NCI-H187 treated with DMSO at 0.1 percent for 48 hours (cell line): Measurements from ENCODE around the gene UGT1A8.
"Not testable (repeated sequence)": the region's sequence is repeated elsewhere in the genome, so short reads cannot be mapped to it uniquely, and the experiment has no call there.

Experiments
- DNase-seq: peaks from one replicate; lab custom pipeline; 2025; lab: John Stamatoyannopoulos, UW

Gene UGT1A8

DNA sequence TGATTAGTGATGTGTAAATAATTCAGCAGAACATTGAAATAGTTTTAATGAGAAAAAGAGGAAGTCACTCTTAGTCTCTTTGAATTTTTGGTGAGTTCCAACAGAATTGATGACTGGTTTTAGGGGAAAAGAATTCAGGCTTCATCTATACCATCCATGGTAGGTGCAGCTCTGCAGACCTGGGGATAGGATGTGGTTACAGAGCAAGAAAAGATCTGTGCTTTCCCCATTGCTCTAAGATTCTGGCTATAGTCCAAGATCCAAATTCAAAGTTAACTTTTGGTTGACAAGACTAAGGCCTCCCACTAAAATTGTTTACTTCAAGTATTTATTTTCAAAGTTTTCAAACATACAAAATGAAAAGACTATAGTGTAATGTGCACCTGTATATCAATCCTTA, 22.4 kb downstream of the UGT1A8 start:
- DNase-seq, result no peak

DNA sequence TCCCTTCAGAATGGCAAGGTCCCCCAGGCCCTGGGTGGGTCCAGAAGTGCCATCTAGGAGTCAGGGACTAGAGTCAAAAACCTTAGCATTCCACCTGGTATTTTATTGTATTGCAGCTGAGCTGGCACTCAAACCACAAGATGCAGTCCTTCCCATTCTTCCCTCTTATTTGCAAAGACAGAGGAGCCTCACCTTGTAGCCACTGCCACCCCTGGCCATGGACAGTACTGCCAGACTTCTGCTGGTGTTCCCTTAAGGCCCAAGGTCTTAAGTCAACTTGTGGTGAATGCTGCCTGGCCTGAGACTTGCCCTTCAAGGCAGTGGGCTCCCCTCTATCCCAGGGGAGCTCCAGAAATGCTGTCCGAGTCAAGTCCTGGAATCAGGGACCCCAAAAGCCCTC, 25.7 kb downstream of the UGT1A8 start:
- DNase-seq, result no peak

DNA sequence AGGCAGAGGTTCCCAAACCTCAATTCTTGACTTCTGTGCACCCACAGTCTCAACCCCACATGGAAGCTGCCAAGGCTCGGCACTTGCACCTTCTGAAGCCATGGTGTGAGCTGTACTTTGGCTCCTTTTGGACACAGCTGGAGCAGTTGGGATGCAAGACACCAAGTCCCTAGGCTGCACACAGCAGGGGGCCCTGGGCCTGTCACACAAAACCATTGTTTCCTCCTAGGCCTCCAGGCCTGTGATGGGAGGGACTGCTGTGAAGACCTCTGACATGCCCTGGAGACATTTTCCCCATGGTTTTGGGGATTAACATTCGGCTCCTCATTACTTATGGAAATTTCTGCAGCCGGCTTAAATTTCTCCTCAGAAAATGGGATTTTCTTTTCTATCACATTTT, 28.6 kb downstream of the UGT1A8 start:
- not testable (repeated sequence) for DNase-seq

DNA sequence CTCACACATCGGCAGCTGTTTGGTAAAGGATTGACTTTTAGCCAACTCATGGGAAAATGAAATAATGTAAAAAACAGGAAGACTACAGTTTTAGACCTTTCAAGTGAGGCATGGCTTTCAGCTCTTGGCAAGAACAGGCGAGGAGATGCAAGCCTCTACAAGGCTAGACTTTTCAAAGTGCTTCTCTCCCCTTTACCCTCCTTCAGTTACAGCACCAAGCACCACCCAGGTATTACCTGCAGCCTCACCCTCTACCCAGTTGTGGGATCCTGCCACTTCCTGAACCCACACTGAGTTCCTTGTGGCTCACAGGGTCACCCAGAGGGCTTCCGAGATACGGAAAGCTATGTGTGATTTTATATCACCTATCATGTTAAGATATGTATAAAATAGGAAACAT, 33.5 kb downstream of the UGT1A8 start:
- DNase-seq, result no peak

DNA sequence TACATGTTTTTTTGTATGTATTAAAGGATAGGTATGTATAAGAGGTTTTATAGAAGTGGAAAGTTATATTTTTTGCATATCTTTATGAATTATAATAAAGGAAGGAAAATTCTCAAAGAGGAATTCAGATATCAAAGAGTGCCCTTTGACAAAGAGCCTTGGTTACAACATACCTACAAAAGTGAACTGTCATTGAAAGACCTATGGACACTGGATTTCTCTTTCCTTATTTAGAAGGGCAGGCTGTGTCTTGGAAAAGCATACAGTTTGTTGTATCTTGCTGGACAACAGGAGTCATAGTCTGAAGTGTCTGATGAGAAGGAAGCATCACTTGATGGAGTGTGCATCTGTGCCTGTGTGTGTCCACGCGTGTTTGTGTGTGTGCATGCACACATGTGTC, 34.0 kb downstream of the UGT1A8 start:
- DNase-seq, result no peak

DNA sequence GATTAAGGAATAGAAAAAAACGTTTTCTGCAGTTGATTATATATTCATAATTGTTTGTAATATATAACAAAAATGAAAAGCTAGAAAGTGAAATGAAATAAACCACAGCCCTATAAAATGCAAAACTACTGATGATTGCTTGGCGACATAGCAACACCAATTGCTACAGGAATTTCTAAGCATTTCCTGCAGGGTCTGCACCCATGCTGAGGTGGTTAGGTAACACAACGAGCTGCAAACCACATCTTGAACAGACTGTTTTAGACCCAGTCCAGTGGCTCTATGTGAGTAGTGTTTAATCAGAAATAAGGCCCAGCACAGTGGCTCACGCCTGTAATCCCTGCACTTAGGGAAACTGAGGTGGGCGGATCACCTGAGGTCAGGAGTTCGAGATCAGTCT, 37.1 kb downstream of the UGT1A8 start:
- no peak for DNase-seq

DNA sequence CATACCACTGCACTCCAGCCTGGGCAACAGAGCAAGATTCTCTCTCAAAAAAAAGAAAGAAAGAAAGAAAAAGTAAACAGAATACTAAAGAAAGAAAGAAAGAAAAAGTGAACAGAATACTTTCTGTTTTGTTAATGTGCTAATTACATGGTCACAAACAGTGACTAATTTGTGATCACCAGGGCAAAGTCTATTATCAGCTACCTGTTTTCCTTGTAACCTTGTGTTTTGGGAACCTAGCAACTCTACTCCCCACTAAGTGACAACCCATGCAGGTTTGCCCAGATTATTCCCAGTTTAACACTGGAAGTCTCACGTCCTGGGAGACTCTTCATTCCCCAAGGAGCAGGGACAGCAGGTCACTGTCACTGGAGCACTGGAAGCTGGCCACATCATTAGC, 37.6 kb downstream of the UGT1A8 start:
- DNase-seq, result no peak

DNA sequence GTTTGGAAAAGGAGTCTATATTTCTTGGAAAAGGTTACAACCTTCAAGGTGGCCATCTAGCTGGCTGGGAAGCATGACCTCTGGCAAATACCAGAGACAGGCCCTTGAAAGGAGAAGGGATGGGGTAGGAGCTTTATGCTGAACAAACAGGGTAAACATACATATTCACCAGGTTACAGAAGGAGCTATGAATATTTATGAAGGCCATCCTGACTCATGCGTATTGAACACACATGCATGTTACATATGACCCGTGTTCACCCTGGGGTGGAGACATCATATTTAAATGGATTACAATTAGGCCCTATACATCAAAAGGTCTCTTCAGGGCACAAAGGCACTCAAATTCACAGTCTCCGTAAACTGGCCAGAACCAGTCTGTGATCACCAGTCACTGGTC, 38.5 kb downstream of the UGT1A8 start:
- not testable (repeated sequence) for DNase-seq

DNA sequence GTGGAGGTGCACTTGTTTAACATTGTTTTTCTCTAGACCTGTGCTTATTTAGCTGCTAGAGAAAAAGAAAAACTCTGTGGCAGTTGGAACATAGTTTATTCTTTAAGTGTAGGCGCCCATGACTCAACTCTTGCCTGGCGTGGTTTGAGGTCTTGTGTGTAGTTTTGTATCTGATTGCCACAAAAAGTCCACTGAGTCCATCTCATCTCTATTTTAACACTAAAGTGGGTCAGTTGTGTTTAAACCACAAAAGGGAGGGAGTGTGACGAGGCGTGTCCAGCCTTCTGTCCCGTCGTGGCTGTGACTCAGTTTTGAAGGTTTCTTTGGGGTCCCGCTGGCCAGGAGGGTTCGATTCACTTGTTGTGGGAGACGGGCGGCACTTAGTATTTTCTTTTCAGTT, 39.0 kb downstream of the UGT1A8 start:
- DNase-seq, result no peak

DNA sequence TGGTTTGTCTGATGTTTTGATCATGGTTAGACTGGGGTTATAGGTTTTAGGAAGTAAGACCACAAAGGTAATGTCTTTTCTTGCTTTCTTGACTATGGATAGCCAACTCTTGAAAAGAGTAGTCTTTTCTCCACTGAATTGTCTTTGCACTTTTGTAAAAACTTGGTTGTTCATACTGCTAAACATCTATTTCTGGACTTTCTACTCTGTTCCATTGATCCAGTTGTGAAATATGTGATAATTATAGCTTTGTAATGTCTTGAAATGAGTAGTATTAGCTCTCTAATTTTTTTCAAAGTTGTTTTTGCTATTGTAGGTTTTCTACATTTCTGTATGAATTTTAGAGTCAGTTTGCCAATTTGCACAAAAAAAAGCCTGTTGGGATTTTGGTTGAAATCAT, 41.2 kb downstream of the UGT1A8 start:
- no peak for DNase-seq

DNA sequence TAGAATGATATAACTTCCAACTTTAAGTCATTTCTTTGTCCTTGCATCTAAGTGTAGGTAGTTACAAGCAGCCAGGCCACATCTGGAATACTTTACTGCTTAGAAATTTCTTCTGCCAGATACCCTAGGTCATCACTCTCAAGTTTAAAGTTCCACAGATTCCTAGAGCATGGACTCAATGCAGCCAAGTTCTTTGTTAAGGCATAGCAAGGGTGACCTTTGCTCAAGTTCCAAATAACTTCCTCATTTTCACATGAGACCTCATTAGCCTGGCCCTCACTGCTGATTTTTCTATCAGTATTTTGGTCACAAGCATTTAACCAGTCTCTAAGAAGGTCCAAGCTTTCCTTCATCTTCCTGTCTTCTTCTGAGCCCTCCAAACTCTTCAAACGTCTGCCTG, 46.5 kb downstream of the UGT1A8 start:
- no peak for DNase-seq

DNA sequence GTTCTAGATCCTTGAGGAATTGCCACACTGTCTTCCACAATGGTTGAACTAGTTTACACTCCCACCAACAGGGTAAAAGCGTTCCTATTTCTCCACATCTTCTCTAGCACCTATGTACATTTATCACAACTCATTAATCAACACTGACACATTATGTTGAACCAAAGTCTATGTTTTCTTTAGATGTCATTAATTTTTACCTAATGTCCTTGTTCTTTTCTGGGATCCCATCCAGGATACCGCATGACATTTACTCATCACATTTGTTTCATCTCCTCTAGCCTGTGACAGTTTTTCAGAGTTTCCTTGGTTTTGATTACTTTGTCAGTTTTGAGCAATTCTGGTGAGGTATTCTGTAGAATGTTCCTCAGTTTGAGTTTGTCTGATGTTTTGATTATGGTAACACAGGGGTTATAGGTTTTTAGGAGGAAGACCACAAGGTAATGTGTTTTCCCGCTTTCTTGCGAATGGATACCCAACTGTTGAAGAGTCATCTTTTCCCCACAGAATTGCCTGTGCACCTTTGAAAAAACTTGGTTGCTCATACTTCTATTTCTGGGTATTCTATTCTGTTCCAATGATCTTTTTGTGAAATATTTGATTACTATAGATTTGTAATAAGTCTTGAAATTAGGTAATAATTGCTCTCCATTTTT, 51.3 kb downstream of the UGT1A8 start:
- no peak for DNase-seq

DNA sequence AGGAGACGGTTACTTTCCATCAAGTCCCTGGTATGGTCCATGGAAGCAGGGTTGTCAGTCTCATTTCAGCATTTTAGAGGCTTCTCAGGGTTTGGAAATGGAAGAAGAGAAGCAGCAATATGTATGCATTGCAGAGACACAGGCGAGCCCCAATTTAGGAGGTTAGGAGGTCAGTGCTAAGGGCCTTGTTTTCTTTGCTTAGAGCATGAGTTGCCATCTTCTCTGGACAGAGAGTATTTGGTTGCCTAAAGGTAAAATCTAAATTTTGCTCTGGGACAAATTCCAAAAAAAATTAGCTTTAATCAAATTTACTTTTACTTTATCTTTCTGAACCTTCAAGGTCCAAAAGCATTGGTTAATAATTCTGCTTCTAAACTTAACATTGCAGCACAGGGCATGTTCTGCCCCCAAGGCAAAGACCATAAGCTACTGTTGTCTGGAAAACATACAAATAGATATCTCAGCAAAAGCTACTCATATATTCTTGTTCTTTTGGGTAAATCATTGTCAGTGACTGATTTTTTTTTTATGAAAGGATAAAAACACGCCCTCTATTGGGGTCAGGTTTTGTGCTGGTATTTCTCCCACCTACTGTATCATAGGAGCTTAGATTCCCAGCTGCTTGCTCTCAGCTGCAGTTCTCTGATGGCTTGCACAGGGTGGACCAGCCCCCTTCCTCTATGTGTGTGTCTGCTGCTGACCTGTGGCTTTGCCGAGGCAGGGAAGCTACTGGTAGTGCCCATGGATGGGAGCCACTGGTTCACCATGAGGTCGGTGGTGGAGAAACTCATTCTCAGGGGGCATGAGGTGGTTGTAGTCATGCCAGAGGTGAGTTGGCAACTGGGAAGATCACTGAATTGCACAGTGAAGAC, 54.1 kb downstream of the UGT1A8 start, which contains the start of gene UGT1A9:
Gene UGT1A9 (plus strand): TSS at position 609 of the 872 bp plus-strand sequence. CDS start 37 bp downstream, at position 646.
- no peak for DNase-seq

DNA sequence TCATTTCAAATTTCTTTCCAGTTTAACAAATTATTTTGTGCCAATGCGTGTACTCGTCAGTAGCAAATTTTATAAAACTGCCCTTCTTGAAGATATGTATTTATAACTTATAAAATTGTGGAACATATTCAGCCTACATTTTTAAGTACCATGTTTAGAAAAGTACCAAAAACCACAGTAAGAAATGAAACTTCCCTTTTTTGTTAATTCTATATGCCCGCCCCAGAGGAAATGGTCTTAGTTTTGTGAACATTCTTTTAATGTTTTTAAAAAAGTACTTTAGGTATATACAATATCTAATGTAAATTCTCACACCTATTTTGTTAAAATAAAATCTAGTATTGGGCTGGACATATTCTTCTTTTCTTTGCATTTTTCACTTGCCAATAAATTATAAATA, 55.5 kb downstream of the UGT1A8 start:
- no peak for DNase-seq

DNA sequence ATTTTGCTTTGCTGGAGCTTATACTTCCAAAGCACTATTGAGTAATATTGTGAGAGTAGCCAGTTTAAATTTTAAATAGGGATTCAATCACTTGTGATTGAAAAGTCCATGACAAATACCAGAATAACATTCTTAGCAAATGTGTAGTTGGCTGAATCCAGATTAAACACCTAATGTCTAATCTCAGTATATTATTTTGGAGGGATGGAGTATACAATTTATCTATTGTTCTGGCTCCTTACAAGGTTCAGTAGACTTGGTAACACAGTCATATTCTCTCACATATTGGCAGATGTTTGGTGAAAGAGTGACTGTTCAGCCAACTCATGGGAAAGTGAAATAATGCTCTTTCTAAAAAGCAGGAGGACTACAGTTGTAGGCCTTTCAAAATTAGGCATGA, 56.5 kb downstream of the UGT1A8 start:
- no peak for DNase-seq

DNA sequence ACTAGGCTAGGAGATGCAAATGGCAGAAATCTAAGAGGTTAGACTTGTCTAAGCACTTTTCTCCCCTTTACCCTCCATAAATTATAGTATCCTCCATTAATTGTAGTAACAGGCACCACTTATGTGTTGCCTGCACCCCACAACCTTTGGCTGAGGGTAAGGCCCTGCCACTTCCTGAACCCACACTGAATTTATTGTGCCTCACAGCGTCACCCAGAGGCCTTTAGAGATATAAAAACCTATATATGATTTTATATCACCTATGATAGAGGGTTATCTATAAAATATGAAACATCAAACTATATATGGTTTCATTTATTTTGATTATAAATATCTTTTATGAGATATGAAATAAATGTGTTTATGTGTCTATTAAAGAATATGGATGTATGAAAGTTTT, 56.9 kb downstream of the UGT1A8 start:
- DNase-seq, result no peak

DNA sequence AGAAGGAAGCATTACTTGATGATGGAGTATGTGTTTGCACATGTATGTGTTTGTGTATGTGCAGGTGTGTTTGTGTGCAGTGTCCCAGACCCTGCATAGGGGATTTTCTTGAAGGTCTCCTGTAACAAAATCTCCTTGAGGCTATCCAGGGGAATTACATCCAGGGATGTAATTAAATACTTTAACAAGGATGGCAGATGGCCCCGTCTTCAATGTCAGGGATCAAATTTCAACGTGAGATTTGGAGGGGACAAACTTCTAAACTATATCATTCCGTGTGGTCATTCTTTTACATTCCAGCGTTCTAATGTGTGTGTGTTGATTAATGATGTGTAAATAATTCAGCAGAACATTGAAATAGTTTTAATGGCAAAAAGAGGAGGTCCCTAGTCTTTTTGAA, 57.6 kb downstream of the UGT1A8 start:
- no peak for DNase-seq

DNA sequence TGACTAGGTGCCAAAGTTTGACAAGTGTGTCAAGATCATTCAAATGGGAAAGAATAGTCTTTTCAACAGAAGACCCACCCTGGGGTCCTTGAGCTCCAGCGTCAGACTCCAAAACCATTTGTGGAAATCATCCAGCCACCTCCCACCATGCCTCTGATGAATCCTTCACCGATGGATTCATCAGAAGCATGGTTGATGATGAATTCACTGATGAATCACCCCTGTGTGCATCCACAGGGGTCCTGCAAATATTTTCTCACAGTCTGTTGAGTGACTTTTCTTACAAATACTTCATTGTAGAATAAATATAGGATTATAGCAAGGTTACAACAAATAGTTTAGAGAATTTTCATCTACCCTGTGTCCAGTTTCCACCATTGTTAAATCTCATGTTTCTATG, 58.6 kb downstream of the UGT1A8 start:
- no peak for DNase-seq

DNA sequence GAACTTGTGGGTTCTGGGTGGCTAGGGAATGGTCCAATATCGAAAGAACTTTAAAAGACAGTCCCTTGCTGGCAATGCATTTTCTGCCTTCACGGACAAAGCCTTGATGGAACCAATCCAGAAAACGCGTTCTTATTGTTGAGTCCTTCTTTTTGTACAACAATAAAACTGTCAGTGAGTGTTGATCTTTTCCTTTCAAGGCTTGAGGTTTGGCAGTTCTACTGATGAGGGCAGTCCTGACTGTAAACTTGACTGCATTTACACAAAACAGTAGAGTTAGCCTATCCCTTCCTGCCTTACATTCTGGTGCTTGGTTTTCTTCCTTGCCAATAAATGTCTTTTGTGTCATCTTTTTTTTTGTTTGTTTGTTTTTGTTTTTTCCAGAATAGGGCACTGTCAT, 61.8 kb downstream of the UGT1A8 start:
- DNase-seq, result no peak

DNA sequence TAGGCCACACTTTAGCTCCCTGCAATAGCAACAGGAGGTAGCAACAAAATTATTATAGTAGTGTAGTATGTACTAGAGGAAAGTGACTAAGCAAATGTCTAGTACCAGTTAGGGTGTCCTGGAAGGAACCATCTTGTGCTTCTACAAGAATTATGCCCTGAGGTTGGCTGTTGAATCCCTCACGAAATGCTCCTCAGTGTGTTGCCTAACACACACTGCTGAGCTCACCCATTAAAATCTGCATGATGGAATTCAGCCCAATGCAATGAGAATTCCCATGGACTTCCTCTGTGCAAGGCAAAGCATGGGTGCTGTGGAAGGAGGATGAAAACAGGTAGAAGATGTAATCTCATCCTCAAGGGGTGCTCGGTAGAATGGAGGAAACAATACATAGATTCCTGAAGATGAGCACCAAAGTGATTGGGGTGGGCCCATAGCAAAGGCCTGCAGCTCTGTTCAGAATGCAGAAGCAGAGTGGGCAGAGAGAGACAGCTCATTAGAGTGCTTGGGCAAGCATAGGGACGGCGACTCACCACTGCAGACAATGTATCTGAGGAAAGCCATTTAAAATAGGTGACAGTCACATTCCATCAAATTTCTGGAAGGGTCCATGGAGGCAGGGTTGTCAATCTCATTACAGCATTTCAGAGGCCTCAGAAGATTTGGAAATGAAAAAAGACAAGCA, 63.1 kb downstream of the UGT1A8 start:
- DNase-seq, result no peak

DNA sequence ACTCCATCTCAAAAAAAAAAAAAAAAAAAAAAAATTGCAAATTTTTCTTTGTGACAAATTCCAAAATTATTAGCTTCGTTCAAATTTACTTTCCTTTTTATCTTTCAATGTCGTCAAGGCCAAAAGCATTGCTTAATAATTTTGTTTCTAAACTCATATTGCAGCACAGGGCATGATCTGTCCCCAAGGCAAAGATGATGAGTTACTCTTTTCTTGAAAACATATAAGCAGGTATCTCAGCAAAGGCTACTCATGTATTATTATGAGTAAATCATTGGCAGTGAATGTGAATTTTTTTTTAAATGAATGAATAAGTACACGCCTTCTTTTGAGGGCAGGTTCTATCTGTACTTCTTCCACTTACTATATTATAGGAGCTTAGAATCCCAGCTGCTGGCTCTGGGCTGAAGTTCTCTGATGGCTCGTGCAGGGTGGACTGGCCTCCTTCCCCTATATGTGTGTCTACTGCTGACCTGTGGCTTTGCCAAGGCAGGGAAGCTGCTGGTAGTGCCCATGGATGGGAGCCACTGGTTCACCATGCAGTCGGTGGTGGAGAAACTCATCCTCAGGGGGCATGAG, 64.2 kb downstream of the UGT1A8 start, which contains the start of gene UGT1A7:
Gene UGT1A7 (plus strand): TSS at position 381 of the 579 bp plus-strand sequence. CDS start 37 bp downstream, at position 418.
- no peak for DNase-seq

DNA sequence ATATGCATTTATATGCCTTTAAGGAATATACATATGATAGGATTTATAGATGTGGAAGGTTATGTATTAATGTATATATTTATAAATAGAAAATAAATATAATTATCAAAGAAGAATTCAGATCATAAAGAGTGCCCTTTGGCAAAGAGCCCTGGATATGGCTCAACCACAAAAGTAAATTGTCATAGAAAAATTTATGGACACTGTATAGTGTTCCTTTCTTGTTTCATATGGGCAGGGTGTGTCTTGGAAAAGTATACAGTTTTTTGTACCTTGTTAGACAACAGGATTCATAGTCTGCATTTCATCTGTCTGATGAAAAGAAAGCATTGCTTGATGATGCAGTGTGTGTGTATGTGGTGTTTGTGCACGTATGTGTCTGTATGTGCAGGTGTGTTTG, 67.2 kb downstream of the UGT1A8 start:
- no peak for DNase-seq
